Stimulated activated CD8-positive, alpha-beta memory T cell treated with anti-CD3 and anti-CD28 coated beads, Interleukin-15, amount 100 ng/mL, for 1 hour (primary cell): ENCODE results near the gene PERM1.
"Not testable (repeated sequence)": the region's sequence is repeated elsewhere in the genome, so short reads cannot be mapped to it uniquely, and the experiment has no call there.

ENCODE experiments used
- DNase-seq: peaks from one replicate; pipeline ENCODE4 v3.0.0-alpha.2; 2020; ENCODE audit warnings: low read depth

The PERM1 gene

GRCh38 chr1:1014799-1015681 lies 33.1 kb upstream of the PERM1 start:
- no peak for DNase-seq

GRCh38 chr1:1013922-1014648 lies 32.2 kb upstream of the PERM1 start:
- no peak for DNase-seq

GRCh38 chr1:1013105-1013921 lies 31.4 kb upstream of the PERM1 start, which contains the start of gene ISG15:
TSS of gene ISG15 (plus strand) at chr1:1013497. CDS start at chr1:1013574, 77 bp downstream.
- peak; percentile 81 for DNase-seq

GRCh38 chr1:1012736-1013104 lies 30.8 kb upstream of the PERM1 start:
- DNase-seq, result not testable (repeated sequence)

- no peak for DNase-seq
Measured at GRCh38 chr1:1011396-1011949, 29.6 kb upstream of the PERM1 start.

GRCh38 chr1:1010131-1010530 lies 28.2 kb upstream of the PERM1 start:
- DNase-seq, result not testable (repeated sequence)

- DNase-seq, result no peak
Measured at GRCh38 chr1:1006305-1007159, 24.6 kb upstream of the PERM1 start.

GRCh38 chr1:1005774-1006304 lies 23.9 kb upstream of the PERM1 start:
- DNase-seq, result no peak

- no peak for DNase-seq
Measured at GRCh38 chr1:1004780-1005697, 23.1 kb upstream of the PERM1 start.

- DNase-seq, result no peak
Measured at GRCh38 chr1:1004420-1004779, 22.5 kb upstream of the PERM1 start.

- DNase-seq, result no peak
Measured at GRCh38 chr1:1003618-1004419, 21.9 kb upstream of the PERM1 start.

GRCh38 chr1:1001057-1001783 lies 19.3 kb upstream of the PERM1 start:
- no peak for DNase-seq

GRCh38 chr1:1000357-1001056 lies 18.6 kb upstream of the PERM1 start:
- DNase-seq, result peak; percentile 33

- no peak for DNase-seq
Measured at GRCh38 chr1:999725-1000356, 17.9 kb upstream of the PERM1 start, which contains the start of gene HES4. TSS of gene HES4 (minus strand) at chr1:1000097. CDS start at chr1:999973, 124 bp downstream.

GRCh38 chr1:998995-999724 lies 17.3 kb upstream of the PERM1 start:
- no peak for DNase-seq

GRCh38 chr1:998745-998994 lies 16.8 kb upstream of the PERM1 start:
- DNase-seq, result no peak
